Activated T-helper 9 cell treated with anti-CD3 and anti-CD28 coated beads, Interleukin-2, amount 50 U/mL, for 16 hours (primary cell): ENCODE measurements around the gene TLE4.
"Not testable (repeated sequence)": the region's sequence is repeated elsewhere in the genome, so short reads cannot be mapped to it uniquely, and the experiment has no call there.

ENCODE experiments used
- DNase-seq: peaks from one replicate; pipeline ENCODE4 v3.0.0-alpha.2; 2020; ENCODE audit warnings: low read depth

The TLE4 gene

DNA sequence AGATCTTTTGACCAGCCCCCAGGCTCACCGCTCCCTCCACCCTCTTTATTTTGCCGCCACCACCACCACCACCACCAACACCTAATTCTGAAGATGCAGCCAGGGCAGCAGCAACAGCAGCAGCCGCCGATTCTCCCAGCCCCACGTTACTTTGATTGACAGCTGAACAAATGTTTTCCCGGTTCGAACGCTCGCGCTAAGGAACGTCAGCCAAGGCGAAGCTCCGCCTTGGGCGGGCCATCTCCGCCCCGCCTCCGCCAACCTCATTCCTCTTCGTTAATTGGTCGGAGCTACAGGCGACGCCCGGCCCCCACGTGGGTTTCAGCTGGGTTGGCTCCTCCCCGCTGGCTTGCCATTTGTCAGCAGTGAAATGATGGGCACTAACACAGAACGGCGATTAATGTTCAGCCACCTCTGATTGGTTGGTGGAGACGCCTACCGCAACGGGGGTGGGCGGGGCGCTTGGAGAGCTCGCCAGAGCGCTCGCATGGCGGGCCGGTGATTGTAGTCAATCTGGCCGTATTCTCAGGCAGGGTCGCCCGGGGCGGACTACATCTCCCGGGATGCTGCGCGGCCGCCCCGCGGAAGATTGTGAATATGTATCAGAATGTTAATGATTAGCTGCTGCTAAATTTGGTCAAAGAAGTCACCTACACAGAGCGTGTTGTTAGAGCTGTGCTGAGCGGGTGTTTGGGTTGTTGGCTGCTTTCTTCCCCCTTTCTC lies at the start of gene TLE4:
TLE4 (plus strand) TSS at position 657 of the 723 bp plus-strand sequence. CDS start 826 bp downstream, outside the sequence.
- DNase-seq = peak; percentile 99

DNA sequence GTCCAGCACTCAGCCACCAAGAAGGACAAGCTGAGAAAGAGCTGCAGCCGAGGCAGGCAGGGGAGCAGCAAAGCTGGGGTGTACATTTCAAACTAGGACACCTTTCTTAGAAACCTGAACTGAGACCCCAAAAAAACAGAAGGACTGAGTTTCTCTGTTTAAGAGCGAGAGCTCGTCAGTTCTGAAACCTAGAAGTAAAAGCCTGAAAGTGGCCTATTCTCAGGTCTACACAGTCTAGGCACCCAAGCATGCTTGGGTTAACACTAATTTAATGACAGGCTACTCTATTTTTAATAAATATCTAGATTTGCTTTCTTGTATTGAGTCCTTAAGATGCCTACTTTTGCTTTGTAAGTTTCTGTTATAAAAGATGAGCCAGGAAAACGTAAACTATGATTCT lies 49.0 kb upstream of the TLE4 start:
- DNase-seq = no peak

DNA sequence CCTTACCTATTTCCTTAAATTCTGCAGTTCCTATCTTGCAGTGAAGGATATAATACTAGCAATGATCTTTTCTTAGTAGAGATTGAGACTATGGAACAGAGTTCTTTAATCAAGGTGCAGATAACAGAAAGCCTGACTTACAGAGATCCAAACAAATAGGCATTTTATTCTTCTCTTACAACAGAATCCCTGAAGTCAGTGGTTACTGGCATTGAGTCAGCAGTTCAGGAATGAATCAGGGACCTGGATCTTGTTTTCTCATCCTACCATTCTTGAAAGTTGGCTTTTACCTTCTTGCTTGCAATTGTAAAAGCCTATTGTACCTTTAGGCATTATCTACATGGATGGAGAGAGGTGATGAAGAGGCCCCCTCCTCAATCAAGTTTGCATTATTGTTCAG lies 47.5 kb upstream of the TLE4 start:
- no peak for DNase-seq

DNA sequence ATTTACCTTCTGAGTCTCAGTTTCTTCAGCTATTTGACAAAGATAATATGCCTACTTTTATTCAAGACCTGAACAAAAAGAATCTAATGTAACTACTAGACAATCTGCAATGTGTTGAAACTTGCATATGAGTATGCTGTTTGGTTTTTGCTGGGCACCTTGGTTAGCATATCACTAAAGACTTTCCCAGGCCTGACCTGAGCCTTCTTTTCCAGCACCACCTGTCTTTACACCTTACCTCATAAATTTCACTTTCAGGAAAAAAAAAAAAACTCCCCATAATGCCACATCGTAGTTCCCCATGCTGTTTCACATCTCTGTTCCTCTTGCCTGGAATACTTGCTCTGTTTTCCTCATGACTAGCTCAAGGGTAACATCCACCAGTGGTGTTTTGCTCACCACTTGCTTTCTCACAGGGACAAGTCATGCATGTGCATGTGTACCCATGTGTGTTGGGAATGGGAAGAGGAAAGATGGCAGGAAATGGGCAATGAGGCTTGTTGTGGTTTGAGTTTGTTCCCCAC lies 45.6 kb upstream of the TLE4 start:
- DNase-seq = no peak

DNA sequence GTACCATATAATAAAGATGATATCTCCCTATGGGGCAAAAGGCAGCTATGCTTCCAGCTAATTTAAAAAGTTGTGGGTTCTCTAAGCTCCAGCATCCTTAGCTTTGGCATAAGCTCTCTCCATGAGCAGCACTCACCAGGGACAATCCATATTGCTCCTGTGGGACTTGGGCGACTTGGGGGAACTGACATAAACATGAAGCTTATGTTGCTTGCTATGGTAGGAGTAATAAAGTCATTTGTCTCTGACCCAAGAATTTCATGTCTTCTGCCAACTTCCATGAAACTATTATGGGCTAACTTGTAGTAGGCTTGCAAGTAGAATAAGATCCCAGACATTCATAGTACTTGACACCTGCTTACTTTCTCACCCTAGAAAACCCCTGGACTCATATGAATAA lies 36.2 kb upstream of the TLE4 start:
- no peak for DNase-seq

DNA sequence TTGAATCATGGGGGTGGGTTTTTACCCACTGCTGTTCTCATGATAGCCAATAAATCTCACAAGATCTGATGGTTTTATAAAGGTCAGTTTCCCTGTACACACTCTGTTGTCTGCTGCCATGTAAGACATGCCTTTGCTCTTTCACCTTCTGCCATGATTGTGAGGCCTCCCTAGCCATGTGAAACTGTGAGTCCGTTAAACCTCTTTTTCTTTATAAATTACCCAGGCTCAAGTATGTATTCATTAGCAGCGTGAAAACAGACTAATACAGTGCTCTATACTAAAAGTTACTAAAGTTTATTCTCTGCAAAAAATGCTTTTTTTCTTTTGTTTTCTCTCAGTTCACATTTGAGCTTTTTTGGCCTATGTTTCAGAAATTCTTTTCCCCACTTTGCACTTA lies 33.9 kb upstream of the TLE4 start:
- no peak for DNase-seq

DNA sequence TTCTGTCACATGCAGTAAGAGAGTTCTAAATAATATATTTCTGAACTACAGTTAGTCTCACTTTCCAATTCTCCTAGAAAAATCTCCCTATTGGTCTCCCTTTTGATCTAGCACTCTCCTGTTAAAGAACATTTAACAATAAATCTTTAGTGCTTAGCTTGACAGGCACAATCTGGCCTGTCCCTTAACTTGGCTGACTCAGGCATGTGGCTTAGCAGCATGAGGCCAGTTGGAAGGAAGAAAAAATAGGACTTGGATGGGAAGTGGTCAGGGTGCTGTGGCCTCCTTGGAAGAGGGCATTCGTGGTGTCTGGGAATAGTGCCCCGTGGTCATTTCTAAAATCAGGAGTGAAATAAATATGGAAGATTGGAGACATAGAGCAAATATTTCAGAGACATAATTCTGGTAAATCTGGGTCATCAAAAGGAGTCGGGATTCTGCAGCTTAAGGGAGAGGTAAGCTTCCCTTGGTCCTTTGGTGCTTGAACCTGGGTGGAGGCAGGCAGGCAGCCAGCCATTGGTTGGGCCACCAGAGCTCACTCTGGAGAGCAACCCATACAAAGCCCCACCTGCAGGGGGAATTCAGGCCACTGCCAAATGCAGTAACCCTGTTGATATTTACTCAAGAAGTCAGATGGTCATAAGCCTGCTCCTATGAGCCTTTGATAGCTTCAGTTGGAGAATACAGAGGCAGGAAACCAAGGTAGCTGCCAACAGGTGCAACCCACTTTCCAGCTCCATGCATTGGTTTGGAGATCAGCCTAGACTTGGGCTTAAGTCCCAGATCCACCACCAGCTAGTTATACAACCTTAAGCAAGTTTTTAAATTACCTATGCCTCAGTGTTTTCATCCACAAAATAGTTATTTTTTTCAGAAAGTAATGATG lies 28.8 kb upstream of the TLE4 start:
- DNase-seq = no peak

DNA sequence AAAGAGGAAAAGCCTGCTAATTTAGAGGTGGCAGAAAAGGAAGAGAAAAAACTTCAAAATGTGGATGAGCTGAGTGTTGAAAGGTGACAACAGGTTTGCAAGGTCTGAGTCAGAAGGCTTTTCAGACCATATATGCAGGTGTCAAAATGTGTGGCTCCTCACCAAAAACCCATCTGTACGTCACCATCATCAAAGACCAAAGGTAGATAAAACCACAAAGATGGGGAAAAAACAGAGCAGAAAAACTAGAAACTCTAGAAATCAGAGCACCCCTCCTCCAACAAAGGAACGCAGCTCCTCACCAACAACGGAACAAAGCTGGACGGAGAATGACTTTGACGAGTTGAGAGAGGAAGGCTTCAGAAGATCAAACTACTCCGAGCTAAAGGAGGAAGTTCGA lies 27.4 kb upstream of the TLE4 start:
- not testable (repeated sequence) for DNase-seq

DNA sequence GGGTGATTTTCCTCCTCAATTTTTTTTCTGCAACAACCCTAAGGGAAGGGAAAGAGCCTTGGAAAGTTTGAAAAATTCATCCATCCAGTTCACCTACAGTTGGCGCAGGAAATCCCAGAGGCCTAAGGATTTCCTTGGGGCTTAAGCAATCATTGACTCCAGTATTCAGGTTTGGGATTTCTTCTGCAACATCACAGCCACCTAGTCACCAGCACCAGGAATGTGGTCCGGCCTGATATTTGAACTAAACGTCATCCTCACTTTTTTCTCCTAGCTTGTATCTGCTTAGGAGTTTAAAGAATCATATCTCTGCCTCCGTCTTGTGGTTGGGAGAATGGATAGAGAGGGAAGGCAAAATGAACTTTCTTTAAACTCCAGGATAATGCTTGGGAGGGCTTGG lies 20.2 kb upstream of the TLE4 start:
- DNase-seq = no peak

DNA sequence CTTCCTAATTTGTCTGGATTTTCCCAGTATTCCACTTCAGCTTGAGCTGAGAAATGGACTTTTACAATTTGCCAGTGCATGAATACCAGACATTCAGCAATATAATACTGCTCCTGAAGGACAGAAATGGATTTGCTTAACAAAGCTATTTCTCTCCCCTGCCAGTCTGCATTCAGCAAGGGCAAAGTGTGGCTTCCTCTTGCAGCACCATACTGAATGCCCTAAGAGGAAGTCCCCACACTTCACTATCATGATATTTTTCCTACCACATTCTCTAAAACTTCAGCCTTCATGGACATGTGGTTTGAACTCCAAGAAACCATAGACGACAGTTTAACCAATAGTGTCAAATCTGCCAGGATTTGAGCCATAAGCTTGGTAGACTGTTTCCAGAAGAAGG lies 19.8 kb upstream of the TLE4 start:
- no peak for DNase-seq

DNA sequence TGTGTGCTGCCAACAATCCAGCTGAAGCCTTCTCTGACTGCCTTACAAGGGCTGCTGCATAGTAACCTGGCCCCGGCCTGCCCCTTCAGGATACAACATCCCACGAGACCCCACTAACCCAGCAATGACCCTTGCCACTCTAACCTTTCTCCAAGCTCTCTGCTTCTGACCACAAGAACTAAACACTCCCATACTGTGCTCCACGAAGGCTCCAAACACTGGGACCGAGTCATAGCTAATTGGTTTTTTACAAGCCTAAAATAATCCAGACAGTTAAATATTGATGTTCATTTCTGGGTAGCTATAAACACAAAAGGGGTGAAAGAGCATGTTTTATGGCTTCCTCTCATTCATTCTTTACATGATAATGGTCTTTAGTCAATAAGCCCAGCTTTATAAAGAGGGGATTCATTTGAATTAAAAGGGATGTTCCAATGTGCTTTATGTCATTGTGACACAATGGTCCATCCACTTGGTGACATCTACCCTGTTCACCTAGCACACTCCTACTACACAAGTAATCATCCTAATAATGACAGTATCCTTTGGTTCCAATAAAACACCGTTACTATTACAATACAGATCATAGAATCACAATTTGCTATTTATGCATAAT lies 16.2 kb upstream of the TLE4 start:
- DNase-seq = no peak

DNA sequence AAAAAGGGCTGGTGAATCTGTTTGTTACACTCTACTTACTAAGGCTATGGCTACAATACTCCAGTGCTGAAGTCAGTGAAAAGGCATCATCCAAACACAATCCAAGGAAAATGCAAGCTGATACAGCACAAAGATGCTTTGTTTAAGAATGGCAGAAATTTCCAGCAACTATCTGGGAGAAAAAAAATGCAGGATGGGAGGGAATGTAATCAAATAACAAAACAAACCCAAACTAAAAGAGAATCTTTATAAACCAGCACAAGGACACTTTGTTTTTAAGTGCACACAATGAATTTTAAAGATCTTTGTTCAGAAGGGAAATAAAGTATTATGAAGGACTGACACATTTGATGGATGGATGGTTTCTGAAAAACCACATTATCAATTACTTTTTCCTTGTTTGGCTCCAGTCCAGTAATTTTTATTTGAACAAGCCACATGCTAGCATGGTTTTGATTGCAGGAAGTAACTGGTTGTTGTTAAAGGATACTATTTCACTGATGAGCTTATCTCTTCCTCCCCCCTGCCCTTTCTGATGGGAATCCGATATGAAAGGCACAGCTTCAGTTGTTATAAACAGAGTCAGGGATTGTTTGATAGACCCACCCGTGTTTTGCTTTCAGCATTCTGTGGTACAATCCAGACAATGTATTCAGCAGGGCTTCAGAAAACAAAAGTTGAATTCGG lies 12.1 kb upstream of the TLE4 start:
- no peak for DNase-seq

DNA sequence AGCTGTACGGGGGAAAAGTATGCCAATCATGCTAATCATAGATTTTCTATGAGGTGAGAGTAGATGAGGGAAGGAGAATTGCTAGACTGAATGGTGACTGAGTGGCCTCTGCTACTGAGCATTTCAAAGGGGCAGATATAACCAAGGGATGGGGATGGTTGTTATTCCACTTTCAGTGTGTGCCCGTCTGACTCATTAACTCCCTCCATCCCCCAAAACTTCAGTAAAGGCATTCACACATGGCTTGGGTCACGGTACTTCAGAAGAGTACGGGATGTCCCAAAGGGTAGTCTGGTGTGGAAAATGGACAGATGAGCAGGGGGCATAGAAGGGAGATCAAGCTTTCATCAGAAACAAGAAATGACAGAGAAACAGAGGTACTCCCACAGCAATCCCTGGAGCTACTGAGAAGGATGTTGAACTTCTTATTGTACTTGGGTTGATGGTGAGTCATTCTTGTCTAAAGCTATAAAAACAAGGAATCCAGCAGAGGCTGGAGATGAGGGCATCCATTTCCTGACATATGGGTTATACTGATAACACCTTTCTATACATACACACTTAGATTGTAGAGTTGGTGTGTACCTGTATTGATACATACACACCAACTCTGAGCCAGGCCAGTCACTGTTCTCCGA lies 8.9 kb upstream of the TLE4 start:
- DNase-seq = no peak

DNA sequence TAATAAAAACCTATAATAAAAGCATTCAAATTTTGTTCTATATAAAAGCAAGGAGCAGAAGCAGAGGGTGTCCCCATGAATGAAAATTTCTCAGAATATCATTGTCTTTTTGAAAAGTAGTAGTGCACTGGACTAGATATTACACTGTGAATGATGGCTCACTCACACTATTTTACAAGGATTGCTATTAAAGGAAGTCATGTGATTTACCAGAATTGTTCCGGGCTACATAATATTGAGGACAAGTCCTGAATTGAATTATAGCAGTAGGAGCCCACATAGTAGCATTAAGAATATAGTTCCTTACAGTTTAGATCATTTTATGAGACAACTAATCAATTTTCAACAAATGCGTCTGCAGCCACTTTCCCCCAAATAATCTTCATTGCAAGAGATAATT lies 7.7 kb upstream of the TLE4 start:
- DNase-seq = no peak

DNA sequence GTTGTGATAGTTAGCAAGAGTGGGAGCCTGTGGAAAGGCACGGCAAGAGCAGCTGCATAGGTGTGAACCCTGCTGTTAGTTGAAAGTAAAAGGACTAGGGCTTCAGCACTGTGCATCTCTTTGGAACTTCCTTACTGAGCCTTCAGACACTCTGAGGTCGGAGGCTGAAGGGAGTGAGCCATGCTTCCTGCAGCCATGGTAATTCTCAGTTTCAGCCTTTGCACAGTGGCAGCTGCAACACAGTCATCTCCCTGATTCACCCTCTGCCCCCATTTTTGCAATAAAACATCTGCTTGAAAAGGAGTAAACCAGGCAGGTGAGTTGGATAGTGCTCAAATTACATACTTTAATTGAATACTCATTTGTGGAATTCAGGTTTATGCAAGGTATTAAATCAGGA lies 6.5 kb upstream of the TLE4 start:
- DNase-seq = no peak

DNA sequence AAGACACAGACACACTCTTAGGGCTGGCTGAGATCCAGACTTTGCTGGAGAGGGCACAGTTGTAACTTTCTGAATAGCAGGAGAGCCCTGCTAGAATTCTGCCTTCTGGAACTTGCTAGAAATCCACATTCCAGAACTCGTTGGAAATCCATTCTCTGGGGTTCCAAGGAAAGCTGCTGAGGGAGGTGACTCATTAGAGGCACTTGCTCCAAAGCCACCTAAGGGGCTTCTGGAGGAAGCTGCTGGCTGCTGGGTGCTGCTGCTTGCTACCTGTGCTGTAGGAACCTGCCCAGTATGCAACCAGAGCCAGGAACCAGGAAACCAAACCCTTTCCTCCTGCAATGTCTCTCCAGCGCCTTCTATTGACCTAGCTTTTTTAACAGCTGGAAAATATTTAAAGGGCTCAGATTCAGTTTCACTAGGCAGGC lies 4.1 kb upstream of the TLE4 start:
- no peak for DNase-seq

DNA sequence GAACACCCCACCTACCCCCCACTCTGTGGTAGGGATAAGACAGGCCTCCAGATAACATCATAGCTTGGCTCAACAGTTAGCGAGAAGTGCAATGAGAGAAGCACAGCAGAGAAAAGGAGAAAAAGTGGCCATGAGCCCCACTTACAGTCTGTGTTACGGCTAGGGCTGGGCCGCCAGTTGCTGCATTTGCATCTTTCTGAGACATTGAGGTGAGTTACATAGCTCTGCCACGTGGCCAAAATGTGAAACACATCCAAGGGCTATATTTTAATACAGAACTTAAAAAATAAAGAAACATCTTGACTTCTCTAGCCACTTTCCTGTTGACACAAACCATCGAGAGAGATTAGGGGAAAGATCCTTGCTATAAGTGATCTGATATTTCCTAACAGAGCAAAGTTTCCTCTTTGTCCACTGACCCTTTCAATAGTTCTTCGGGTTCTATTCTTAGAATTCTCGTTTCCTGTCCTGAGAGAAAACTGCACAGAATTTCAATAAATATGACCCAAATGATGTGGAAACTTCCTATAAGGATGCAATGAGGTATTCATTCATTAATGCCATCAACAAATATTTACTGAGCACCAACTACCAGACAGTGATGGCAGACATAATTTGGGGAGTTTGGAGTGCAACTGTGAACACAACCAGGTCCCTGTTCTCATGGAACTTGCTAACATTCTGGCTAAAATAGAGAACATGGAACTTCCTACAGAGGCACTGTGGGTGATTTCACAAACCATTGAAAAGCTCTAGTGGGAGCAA lies 3.2 kb upstream of the TLE4 start:
- no peak for DNase-seq

DNA sequence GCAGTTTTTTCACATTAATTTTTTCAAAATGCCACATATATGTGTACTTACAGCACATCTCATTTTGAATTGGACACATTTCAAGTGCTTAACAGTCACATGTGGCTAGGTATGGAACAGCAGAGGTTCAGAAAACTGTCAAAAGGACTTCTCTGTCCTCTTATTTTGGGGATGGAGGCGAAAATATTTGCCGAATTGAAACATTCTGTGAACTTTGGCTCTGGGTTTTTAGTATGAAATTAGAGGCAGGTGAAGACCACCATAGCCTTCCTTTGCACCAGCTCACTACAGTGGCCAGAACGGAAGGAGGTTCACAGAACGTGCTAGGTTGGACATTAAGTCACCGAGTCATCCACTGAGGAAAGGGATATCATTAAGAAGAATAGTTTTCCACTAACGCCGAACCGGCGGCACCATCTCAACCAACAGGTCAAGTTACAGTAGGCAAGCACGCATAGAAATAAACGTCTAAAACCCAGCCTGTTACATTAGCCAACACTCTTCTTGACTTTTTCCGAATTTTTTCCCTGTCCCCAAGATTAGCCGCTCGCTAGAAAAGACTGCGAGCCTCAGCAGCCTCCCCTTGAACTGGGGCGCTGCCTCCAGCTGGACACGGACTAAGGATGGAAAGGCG lies 1.8 kb upstream of the TLE4 start:
- DNase-seq = no peak

DNA sequence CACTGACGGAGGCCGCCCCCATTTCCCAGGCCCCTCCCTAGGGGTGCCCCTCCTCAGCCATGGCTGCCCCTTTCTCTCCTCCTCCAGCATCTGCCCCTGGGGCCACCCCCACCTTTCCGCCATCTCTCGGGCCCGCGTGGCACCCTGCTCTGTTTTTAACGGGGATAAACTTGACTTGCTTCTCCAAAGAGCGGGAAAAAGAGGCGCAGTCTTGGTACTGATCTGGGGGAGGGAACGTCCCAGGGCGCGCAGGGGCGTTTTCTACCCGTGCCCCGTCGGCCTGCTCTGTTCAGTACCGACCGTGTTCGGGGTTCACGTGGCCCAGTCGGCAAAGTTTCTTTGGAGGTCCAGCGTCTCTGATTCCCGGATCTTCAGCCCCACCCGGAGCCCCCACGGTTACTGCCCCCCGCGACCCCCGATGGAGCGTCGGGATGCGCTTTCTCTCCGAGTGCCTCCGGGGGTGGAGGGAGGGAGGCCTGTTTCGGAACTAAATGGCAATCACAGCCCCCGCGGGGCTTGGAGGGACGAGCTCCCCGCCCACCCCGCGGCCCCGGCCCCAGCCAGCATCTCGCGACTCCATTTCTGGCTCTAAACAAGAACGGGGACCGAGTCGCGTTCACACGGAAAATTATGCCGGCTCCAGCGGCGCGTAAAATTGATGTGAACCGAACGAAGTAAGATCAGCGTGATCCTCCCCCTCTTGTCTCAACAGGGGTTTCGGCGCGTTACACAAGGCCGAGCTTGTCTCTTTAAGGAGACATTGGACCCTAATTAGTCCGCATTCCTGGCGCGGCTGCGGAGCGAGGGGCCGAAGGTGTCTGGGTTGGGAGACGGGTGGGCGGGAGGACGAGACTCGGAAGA lies 1.1 kb upstream of the TLE4 start:
- peak; percentile 15 for DNase-seq
